ENCODE measurements around the gene SEMA7A. TPM values are rescaled to one million over a fixed set of nuclear protein-coding genes. Genes with fewer than 3 reads are reported as not detected.

The SEMA7A gene
- polyA plus RNA-seq, 1 of the 3 experiments (the other 2 are of a cell fraction): 1.3 TPM

GRCh38 chr15:74420193-74420905 lies 13.4 kb downstream of the SEMA7A start:
- H4K20me1 ChIP-seq (ENCODE audit: insufficient read depth): no peaks in the 10 kb centered on the region
- H3K4me2 ChIP-seq: no peak overlapping the region
- H2AFZ ChIP-seq (ENCODE audit: low read depth): no peak overlapping the region
- H3K9me2 ChIP-seq: no peaks in the 10 kb centered on the region
- H3K9me3 ChIP-seq: no peaks in the 10 kb centered on the region
- no peaks in the 10 kb centered on the region for H3K27me3 ChIP-seq (ENCODE audit: insufficient read depth)
- ChIA-PET CTCF (interaction anchor here (1.3 kb wide), 2 partner anchors 38 to 46 kb away, joined by 3 to 6 read pairs; no protein-coding TSS in a partner anchor), POLR2A (interaction anchor here (1.3 kb wide), 1 partner anchor 11 kb away, joined by 3 read pairs; no protein-coding TSS in a partner anchor)
- H3K36me3 ChIP-seq (replicated peaks in 1 of 2; ENCODE audit: control insufficient read depth in 1 of 2, insufficient read depth in 2 of 2, low read length in 1 of 2): no peaks in the 10 kb centered on the region
- DNase-seq: no peak
- no peaks in the 10 kb centered on the region for H3K79me2 ChIP-seq (ENCODE audit: insufficient read depth)
- H3K27ac ChIP-seq (ENCODE audit: low read depth in 2 of 2, low read length in 1 of 2): no peak overlapping the region
- no peak overlapping the region for H3K9ac ChIP-seq
- WGBS (ENCODE audit: low lambda C conversion rate): 84% methylated on average over 8 of the region's 10 CpGs
- peaks cover 21 to 34% of the 10 kb centered on the region in 2 experiments; a peak in 3 of 4 replicates for H3K4me1 ChIP-seq (ENCODE audit: control insufficient read depth in 1 of 2, insufficient read depth in 2 of 2, low read depth in 1 of 2, low read length in 1 of 2)
- H3F3A ChIP-seq (replicated peaks; ENCODE audit: insufficient read depth): no peaks in the 10 kb centered on the region
- TF ChIP-seq PBX3 (IDR thresholded peaks at IDR 0.05) (no peak), ELF1 (IDR thresholded peaks at IDR 0.05) (no peak), CHD2 (IDR thresholded peaks at IDR 0.05; ENCODE audit: low read length, partially characterized antibody) (no peak), REST (IDR thresholded peaks at IDR 0.05; ENCODE audit: low read depth, low read length) (no peak), RXRA (IDR thresholded peaks at IDR 0.05; ENCODE audit: borderline replicate concordance, low read depth) (no peak), EZH2phosphoT487 (IDR thresholded peaks at IDR 0.05; ENCODE audit: borderline replicate concordance, low read depth) (no peak), MAX (IDR thresholded peaks at IDR 0.05; ENCODE audit: low read depth) (no peak), NRF1 (IDR thresholded peaks at IDR 0.05; ENCODE audit: low read depth, low read length) (no peak), RAD21 (IDR thresholded peaks at IDR 0.05; ENCODE audit: low read length) (no peak), USF2 (IDR thresholded peaks at IDR 0.05; ENCODE audit: borderline replicate concordance, low read depth, low read length) (no peak), RCOR1 (IDR thresholded peaks at IDR 0.05; ENCODE audit: low read length) (no peak), FOXM1 (IDR thresholded peaks at IDR 0.05; ENCODE audit: low read depth) (no peak), YY1 (IDR thresholded peaks at IDR 0.05; ENCODE audit: low read depth) (no peak), USF1 (IDR thresholded peaks at IDR 0.05; ENCODE audit: borderline replicate concordance, low read depth) (no peak), CTCF (IDR thresholded peaks at IDR 0.05) (no peak), FOXJ3 (CRISPR knock-in tag; IDR thresholded peaks at IDR 0.05) (no peak), ZBTB33 (IDR thresholded peaks at IDR 0.05; ENCODE audit: borderline replicate concordance, low read depth) (no peak), GATA2 (CRISPR knock-in tag; IDR thresholded peaks at IDR 0.05) (no peak), JUND (IDR thresholded peaks at IDR 0.05) (no peak), RFX5 (IDR thresholded peaks at IDR 0.05; ENCODE audit: low read length) (no peak)
- H3K4me3 ChIP-seq (ENCODE audit: low read depth in 2 of 2, low read length in 1 of 2): no peak overlapping the region
